Measurements from ENCODE around the gene AKR1D1.

DNA sequence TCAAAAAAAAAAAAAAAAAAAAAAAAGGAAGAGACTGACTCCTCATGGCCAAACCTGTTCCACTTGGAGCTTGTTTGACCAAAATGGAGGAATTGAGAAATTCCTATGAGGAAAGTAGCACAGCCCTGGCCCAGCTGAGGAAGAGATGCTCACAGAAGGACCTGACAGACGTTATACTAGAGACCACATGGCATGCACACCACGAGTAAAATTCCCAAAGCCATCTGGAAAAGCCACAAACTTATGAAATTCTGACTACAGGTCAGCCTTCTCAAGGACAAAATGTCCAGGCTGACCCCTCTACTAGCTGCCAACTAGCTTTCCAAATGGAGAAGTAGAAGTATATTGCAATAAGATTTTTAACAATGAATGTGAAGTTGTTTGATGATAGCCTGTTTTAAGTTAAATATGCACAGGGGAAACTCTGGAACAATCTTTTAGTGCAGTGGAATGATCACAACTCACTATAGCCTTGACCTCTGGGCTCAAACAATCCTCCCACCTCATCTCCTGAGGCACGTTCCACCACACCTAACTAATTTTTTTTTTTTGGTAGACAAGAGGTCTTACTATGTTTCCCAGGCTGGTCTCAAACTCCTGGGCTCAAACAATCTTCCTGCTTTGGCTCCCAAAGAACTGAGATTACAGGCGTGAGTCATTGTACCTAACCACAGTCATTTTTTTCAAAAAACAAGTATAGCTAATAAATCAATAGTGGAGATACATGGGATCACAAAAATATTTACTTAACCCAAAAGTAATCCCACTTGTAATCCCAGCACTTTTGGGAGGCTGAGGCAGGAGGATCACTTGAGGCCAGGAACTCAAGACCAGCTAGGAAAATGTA is 75.7 kb downstream of the AKR1D1 start:
- TF ChIP-seq, protein P1, sequence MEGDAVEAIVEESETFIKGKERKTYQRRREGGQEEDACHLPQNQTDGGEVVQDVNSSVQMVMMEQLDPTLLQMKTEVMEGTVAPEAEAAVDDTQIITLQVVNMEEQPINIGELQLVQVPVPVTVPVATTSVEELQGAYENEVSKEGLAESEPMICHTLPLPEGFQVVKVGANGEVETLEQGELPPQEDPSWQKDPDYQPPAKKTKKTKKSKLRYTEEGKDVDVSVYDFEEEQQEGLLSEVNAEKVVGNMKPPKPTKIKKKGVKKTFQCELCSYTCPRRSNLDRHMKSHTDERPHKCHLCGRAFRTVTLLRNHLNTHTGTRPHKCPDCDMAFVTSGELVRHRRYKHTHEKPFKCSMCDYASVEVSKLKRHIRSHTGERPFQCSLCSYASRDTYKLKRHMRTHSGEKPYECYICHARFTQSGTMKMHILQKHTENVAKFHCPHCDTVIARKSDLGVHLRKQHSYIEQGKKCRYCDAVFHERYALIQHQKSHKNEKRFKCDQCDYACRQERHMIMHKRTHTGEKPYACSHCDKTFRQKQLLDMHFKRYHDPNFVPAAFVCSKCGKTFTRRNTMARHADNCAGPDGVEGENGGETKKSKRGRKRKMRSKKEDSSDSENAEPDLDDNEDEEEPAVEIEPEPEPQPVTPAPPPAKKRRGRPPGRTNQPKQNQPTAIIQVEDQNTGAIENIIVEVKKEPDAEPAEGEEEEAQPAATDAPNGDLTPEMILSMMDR (CRISPR knock-in tag; IDR thresholded peaks at IDR 0.05), result no peak
- TF ChIP-seq, protein P2, sequence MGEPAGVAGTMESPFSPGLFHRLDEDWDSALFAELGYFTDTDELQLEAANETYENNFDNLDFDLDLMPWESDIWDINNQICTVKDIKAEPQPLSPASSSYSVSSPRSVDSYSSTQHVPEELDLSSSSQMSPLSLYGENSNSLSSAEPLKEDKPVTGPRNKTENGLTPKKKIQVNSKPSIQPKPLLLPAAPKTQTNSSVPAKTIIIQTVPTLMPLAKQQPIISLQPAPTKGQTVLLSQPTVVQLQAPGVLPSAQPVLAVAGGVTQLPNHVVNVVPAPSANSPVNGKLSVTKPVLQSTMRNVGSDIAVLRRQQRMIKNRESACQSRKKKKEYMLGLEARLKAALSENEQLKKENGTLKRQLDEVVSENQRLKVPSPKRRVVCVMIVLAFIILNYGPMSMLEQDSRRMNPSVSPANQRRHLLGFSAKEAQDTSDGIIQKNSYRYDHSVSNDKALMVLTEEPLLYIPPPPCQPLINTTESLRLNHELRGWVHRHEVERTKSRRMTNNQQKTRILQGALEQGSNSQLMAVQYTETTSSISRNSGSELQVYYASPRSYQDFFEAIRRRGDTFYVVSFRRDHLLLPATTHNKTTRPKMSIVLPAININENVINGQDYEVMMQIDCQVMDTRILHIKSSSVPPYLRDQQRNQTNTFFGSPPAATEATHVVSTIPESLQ (CRISPR knock-in tag; conservative IDR thresholded peaks at IDR 0.05), result no peak
- TF ChIP-seq EZH2 (conservative IDR thresholded peaks at IDR 0.05; ENCODE audit: low read depth, low read length), result no peak
- TF ChIP-seq SNRNP70 (IDR thresholded peaks at IDR 0.05; ENCODE audit: low read depth, low read length), result no peak
- TF ChIP-seq POLR2AphosphoS5 (IDR thresholded peaks at IDR 0.05; ENCODE audit: low read depth, low read length), result no peak
- TF ChIP-seq SAFB2 (CRISPR knock-in tag; IDR thresholded peaks at IDR 0.05; ENCODE audit: borderline replicate concordance, low read depth), result no peak
- TF ChIP-seq POLR2A (IDR thresholded peaks at IDR 0.05; ENCODE audit: insufficient read depth in 1 of 2, low read depth in 2 of 2, low read length in 2 of 2), result no peak
- TF ChIP-seq USF2 (IDR thresholded peaks at IDR 0.05; ENCODE audit: low read depth, low read length), result no peak
- no peak for TF ChIP-seq USF2 (CRISPR knock-in tag; IDR thresholded peaks at IDR 0.05; ENCODE audit: borderline replicate concordance)
- 0 out of 2 replicates have a peak, but pooled peaks have one; percentile 25 for TF ChIP-seq JUN (CRISPR knock-in tag; IDR thresholded peaks at IDR 0.05)

Data from HepG2 (cell line).